Astrocyte (in vitro differentiated cells and primary cell): Measurements from ENCODE around the gene ARFGAP2.

Source experiments
- CTCF ChIP-seq: IDR thresholded peaks from 2 replicates; pipeline ENCODE4 v1.5.1; 2011; ENCODE audit warnings: low read depth, mild to moderate bottlenecking, inconsistent platforms, low read length, moderate library complexity; ENCODE audit not compliant: insufficient read depth
- EZH2 ChIP-seq: IDR thresholded peaks from 2 replicates; pipeline ENCODE4 v1.6.1; 2012; ENCODE audit warnings: mild to moderate bottlenecking, low read length, inconsistent platforms; ENCODE audit not compliant: insufficient read depth

GRCh38 chr11:47185305-47186075, 8.8 kb upstream of the ARFGAP2 start:
- no peak for TF ChIP-seq CTCF
- no peak for TF ChIP-seq EZH2
